ENCODE results near the gene DYSF. TPM values are rescaled to one million over a fixed set of nuclear protein-coding genes. Genes with fewer than 3 reads are reported as not detected.

DYSF gene
- polyA plus RNA-seq, 1 of the 3 experiments (the other 2 are of a cell fraction), result 0.10 TPM

GRCh38 chr2:71725836-71726235, 272.5 kb downstream of the DYSF start:
- H3K36me3 ChIP-seq (replicated peaks in 1 of 2; ENCODE audit: control insufficient read depth in 1 of 2, insufficient read depth in 2 of 2, low read length in 1 of 2), result no peaks in the 10 kb centered on the region
- H3K9ac ChIP-seq, result no peak overlapping the region
- no peak overlapping the region for H2AFZ ChIP-seq (ENCODE audit: low read depth)
- no peak for DNase-seq
- H3K4me1 ChIP-seq (ENCODE audit: control insufficient read depth in 1 of 2, insufficient read depth in 2 of 2, low read depth in 1 of 2, low read length in 1 of 2), result no peaks in the 10 kb centered on the region
- H3K79me2 ChIP-seq (ENCODE audit: insufficient read depth), result no peaks in the 10 kb centered on the region
- H3K9me3 ChIP-seq, result peaks cover 6% of the 10 kb centered on the region; the same call in 1 of the 2 replicates
- no peak overlapping the region for H3K4me2 ChIP-seq
- no peaks in the 10 kb centered on the region for H4K20me1 ChIP-seq (ENCODE audit: insufficient read depth)
- no peaks in the 10 kb centered on the region for H3K9me2 ChIP-seq
- no peaks in the 10 kb centered on the region for H3F3A ChIP-seq (replicated peaks; ENCODE audit: insufficient read depth)
- TF ChIP-seq ELF1 (IDR thresholded peaks at IDR 0.05), result no peak
- TF ChIP-seq RXRA (IDR thresholded peaks at IDR 0.05; ENCODE audit: borderline replicate concordance, low read depth), result no peak
- no peak for TF ChIP-seq TCF12 (IDR thresholded peaks at IDR 0.05)
- TF ChIP-seq GABPA (IDR thresholded peaks at IDR 0.05; ENCODE audit: low read depth), result no peak
- TF ChIP-seq POLR2AphosphoS5 (IDR thresholded peaks at IDR 0.05; ENCODE audit: low read depth, low read length), result no peak
- no peak for TF ChIP-seq MAX (IDR thresholded peaks at IDR 0.05; ENCODE audit: low read depth)
- no peak for TF ChIP-seq FOXM1 (IDR thresholded peaks at IDR 0.05; ENCODE audit: low read depth)
- no peak for TF ChIP-seq IRF3 (IDR thresholded peaks at IDR 0.05; ENCODE audit: low read depth, low read length)
- no peak for TF ChIP-seq JUND (IDR thresholded peaks at IDR 0.05)
- no peak for TF ChIP-seq NFIC (IDR thresholded peaks at IDR 0.05; ENCODE audit: borderline replicate concordance)
- TF ChIP-seq SIN3A (IDR thresholded peaks at IDR 0.05; ENCODE audit: borderline replicate concordance, low read depth, low read length), result no peak
- no peak overlapping the region for H3K27ac ChIP-seq (ENCODE audit: low read depth in 2 of 2, low read length in 1 of 2)
- CTCF ChIA-PET, result no interaction called here
- no peak overlapping the region for H3K4me3 ChIP-seq (ENCODE audit: low read depth in 2 of 2, low read length in 1 of 2)
- POLR2A ChIA-PET, result no interaction called here
- H3K27me3 ChIP-seq (ENCODE audit: insufficient read depth), result no peaks in the 10 kb centered on the region

GRCh38 chr2:71727562-71727961, 274.2 kb downstream of the DYSF start:
- Histone ChIP-seq H3K27ac (ENCODE audit: low read depth in 2 of 2, low read length in 1 of 2) (no peak overlapping the region), H3K9me3 (peaks cover 6% of the 10 kb centered on the region; the same call in 1 of the 2 replicates), H3K4me3 (ENCODE audit: low read depth in 2 of 2, low read length in 1 of 2) (no peak overlapping the region), H3K79me2 (ENCODE audit: insufficient read depth) (no peaks in the 10 kb centered on the region), H3K36me3 (replicated peaks in 1 of 2; ENCODE audit: control insufficient read depth in 1 of 2, insufficient read depth in 2 of 2, low read length in 1 of 2) (no peaks in the 10 kb centered on the region), H3K9ac (no peak overlapping the region), H2AFZ (ENCODE audit: low read depth) (no peak overlapping the region), H3F3A (replicated peaks; ENCODE audit: insufficient read depth) (no peaks in the 10 kb centered on the region), H4K20me1 (ENCODE audit: insufficient read depth) (no peaks in the 10 kb centered on the region), H3K27me3 (ENCODE audit: insufficient read depth) (no peaks in the 10 kb centered on the region), H3K9me2 (no peaks in the 10 kb centered on the region), H3K4me2 (no peak overlapping the region), H3K4me1 (ENCODE audit: control insufficient read depth in 1 of 2, insufficient read depth in 2 of 2, low read depth in 1 of 2, low read length in 1 of 2) (no peaks in the 10 kb centered on the region)
- TF ChIP-seq PBX3 (IDR thresholded peaks at IDR 0.05), result no peak
- no peak for TF ChIP-seq SMC3 (IDR thresholded peaks at IDR 0.05; ENCODE audit: low read depth, low read length)
- ChIA-PET CTCF (no interaction called here), POLR2A (no interaction called here)
- 53% methylated on average over 2 of the region's 2 CpGs for WGBS (ENCODE audit: low lambda C conversion rate)
- DNase-seq, result no peak
